Activated CD8-positive, alpha-beta T cell treated with anti-CD3 and anti-CD28 coated beads for 36 hours (primary cell): ENCODE results near the gene ACADSB. TPM values are rescaled to one million over a fixed set of nuclear protein-coding genes. Genes with fewer than 3 reads are reported as not detected.

Source experiments
- ATAC-seq: fragments of 200-7000 bp; cut with Tn5 transposase; one replicate; pipeline ENCODE4 v1.10.0; 2021; ENCODE audit warnings: mild to moderate bottlenecking, moderate library complexity
- CTCF ChIA-PET: fragments of 350-600 bp; sonication (Branson Sonifier 250); formaldehyde crosslinking; loops from one replicate; lab custom pipeline; 2021; ENCODE audit warnings: antibody characterized with exemption; lab: Charles Lee
- POLR2A ChIA-PET: fragments of 350-600 bp; sonication (Branson Sonifier 250); formaldehyde crosslinking; loops from one replicate; lab custom pipeline; 2021; ENCODE audit warnings: antibody characterized with exemption; lab: Charles Lee
- DNase-seq: peaks from one replicate; pipeline ENCODE4 v3.0.0-alpha.2; 2020
- H3K27ac Mint-ChIP-seq: one replicate; pipeline ENCODE4 v1.8.0; 2021; ENCODE audit warnings: mild to moderate bottlenecking, mixed read lengths
- H3K27me3 Mint-ChIP-seq: one replicate; pipeline ENCODE4 v1.8.0; 2021; ENCODE audit warnings: mixed read lengths
- H3K36me3 Mint-ChIP-seq: one replicate; pipeline ENCODE4 v1.8.0; 2021; ENCODE audit warnings: low read depth, mixed read lengths
- H3K4me1 Mint-ChIP-seq: one replicate; pipeline ENCODE4 v1.8.0; 2021; ENCODE audit warnings: low read depth, mixed read lengths
- H3K4me3 Mint-ChIP-seq: one replicate; pipeline ENCODE4 v1.8.0; 2021; ENCODE audit warnings: mild to moderate bottlenecking, moderate library complexity, mixed read lengths
- H3K9me3 Mint-ChIP-seq: one replicate; pipeline ENCODE4 v1.8.0; 2021; ENCODE audit warnings: mixed read lengths
- CTCF ChIP-seq: fragments of 200-600 bp; IDR thresholded peaks from one replicate; pipeline ENCODE4 v1.8.0; 2022; ENCODE audit warnings: antibody characterized with exemption, mild to moderate bottlenecking
- intact Hi-C: fragments of 100-400 bp; cut with micrococcal nuclease; formaldehyde crosslinking; loops from one replicate; pipeline ENCODE4 v1.10.0; 2022
- total RNA-seq, 2 experiments: library from RNA; stranded (reverse); gene quantifications; one replicate each; pipeline ENCODE4 v1.2.3, GENCODE V29; 2021

The ACADSB gene
- total RNA-seq, 2 experiments from 2014 or later, result 19.7 to 20.7 TPM

GRCh38 chr10:123102673-123103072, 93.9 kb downstream of the ACADSB start:
- no peaks in the 10 kb centered on the region for H3K4me1 Mint-ChIP-seq
- no peak overlapping the region for H3K27ac Mint-ChIP-seq
- no peak overlapping the region for H3K4me3 Mint-ChIP-seq
- TF ChIP-seq CTCF, result no peak
- ChIA-PET CTCF (no interaction called here), POLR2A (no interaction called here)
- peaks cover 2% of the 10 kb centered on the region for H3K27me3 Mint-ChIP-seq
- intact Hi-C loops, result no loop called here
- ATAC-seq (no peak), DNase-seq (no peak)
- no peaks in the 10 kb centered on the region for H3K36me3 Mint-ChIP-seq
- no peaks in the 10 kb centered on the region for H3K9me3 Mint-ChIP-seq

- H3K36me3 Mint-ChIP-seq, result no peaks in the 10 kb centered on the region
- CTCF ChIA-PET, result no interaction called here
- ATAC-seq (no peak), DNase-seq (no peak)
- H3K27ac Mint-ChIP-seq, result no peak overlapping the region
- intact Hi-C loops, result no loop called here
- H3K4me3 Mint-ChIP-seq, result no peak overlapping the region
- H3K9me3 Mint-ChIP-seq, result no peaks in the 10 kb centered on the region
- peaks cover 2% of the 10 kb centered on the region for H3K27me3 Mint-ChIP-seq
- POLR2A ChIA-PET, result no interaction called here
- no peak for TF ChIP-seq CTCF
- H3K4me1 Mint-ChIP-seq, result no peaks in the 10 kb centered on the region
These were observed 95.1 kb downstream of the ACADSB start for GRCh38 chr10:123103944-123104343.

Other genes starting within 250 kb of the ACADSB start
- gene CUZD1, start 163.1 kb upstream of the ACADSB start, total RNA-seq, result 1 to 10 TPM; 1.3 to 1.5 TPM
- gene FAM24B, start 129.4 kb upstream of the ACADSB start, total RNA-seq, result 10 to 100 TPM in 1 of 2 experiments, 1 to 10 TPM in 1; 9.0 to 10.6 TPM
- not detected for gene FAM24A, start 98.4 kb upstream of the ACADSB start, total RNA-seq
- 1 to 10 TPM; 6.3 to 9.1 TPM for gene C10orf88, start 54.8 kb upstream of the ACADSB start, total RNA-seq
- 1 to 10 TPM; 4.3 to 4.8 TPM for gene PSTK, start 28.6 kb upstream of the ACADSB start, total RNA-seq
- gene IKZF5, start 211 bp upstream of the ACADSB start, total RNA-seq, result 10 to 100 TPM; 15.2 to 21.5 TPM
- under 1 TPM; 0.45 to 0.69 TPM for gene HMX3, start 127.0 kb downstream of the ACADSB start, total RNA-seq
- under 1 TPM; 0.43 to 0.90 TPM for gene HMX2, start 139.1 kb downstream of the ACADSB start, total RNA-seq
- 100 to 1,000 TPM; 256 to 273 TPM for gene BUB3, start 145.4 kb downstream of the ACADSB start, total RNA-seq